ENCODE measurements around the gene MRAS.

GRCh38 chr3:138412821-138413551, 64.6 kb downstream of the MRAS start:
- TF ChIP-seq EGR1 (IDR thresholded peaks at IDR 0.05) = no peak
- TF ChIP-seq YY1 (IDR thresholded peaks at IDR 0.05; ENCODE audit: low read depth) = no peak
- TF ChIP-seq CREB1 (IDR thresholded peaks at IDR 0.05; ENCODE audit: low read depth) = no peak
- TF ChIP-seq MAX (IDR thresholded peaks at IDR 0.05) = no peak
- no peak for TF ChIP-seq TAF1 (IDR thresholded peaks at IDR 0.05; ENCODE audit: low read depth)
- TF ChIP-seq RAD21 (IDR thresholded peaks at IDR 0.05; ENCODE audit: low read depth) = no peak
- TF ChIP-seq USF1 (IDR thresholded peaks at IDR 0.05) = no peak
- TF ChIP-seq, protein P1, sequence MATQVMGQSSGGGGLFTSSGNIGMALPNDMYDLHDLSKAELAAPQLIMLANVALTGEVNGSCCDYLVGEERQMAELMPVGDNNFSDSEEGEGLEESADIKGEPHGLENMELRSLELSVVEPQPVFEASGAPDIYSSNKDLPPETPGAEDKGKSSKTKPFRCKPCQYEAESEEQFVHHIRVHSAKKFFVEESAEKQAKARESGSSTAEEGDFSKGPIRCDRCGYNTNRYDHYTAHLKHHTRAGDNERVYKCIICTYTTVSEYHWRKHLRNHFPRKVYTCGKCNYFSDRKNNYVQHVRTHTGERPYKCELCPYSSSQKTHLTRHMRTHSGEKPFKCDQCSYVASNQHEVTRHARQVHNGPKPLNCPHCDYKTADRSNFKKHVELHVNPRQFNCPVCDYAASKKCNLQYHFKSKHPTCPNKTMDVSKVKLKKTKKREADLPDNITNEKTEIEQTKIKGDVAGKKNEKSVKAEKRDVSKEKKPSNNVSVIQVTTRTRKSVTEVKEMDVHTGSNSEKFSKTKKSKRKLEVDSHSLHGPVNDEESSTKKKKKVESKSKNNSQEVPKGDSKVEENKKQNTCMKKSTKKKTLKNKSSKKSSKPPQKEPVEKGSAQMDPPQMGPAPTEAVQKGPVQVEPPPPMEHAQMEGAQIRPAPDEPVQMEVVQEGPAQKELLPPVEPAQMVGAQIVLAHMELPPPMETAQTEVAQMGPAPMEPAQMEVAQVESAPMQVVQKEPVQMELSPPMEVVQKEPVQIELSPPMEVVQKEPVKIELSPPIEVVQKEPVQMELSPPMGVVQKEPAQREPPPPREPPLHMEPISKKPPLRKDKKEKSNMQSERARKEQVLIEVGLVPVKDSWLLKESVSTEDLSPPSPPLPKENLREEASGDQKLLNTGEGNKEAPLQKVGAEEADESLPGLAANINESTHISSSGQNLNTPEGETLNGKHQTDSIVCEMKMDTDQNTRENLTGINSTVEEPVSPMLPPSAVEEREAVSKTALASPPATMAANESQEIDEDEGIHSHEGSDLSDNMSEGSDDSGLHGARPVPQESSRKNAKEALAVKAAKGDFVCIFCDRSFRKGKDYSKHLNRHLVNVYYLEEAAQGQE (IDR thresholded peaks at IDR 0.05; ENCODE audit: low read depth) = no peak
- no peak for TF ChIP-seq TEAD4 (IDR thresholded peaks at IDR 0.05)
- no peak for TF ChIP-seq EP300 (IDR thresholded peaks at IDR 0.05; ENCODE audit: borderline replicate concordance)
- TF ChIP-seq CEBPB (IDR thresholded peaks at IDR 0.05) = no peak
- TF ChIP-seq TCF12 (IDR thresholded peaks at IDR 0.05; ENCODE audit: low read depth) = no peak
- no peak for TF ChIP-seq FOXM1 (IDR thresholded peaks at IDR 0.05; ENCODE audit: borderline replicate concordance, low read depth)
- no peak for TF ChIP-seq ZBTB7A (IDR thresholded peaks at IDR 0.05; ENCODE audit: low read depth)
